Neural cell (in vitro differentiated cells): ENCODE data around the gene RAET1E. TPM values are rescaled to one million over a fixed set of nuclear protein-coding genes. Genes with fewer than 3 reads are reported as not detected.

ENCODE experiments used
- H2AFZ ChIP-seq: fragments of 200-600, 300-800 bp; sonication (generic), shearing (Covaris generic); 2 replicates; pipeline ENCODE4 v1.6.0; 2014; ENCODE audit warnings: low read depth, mild to moderate bottlenecking, antibody characterized with exemption, low read length, moderate library complexity
- H3F3A ChIP-seq: fragments of 200-600 bp; shearing (Covaris generic); 2 replicates; pipeline ENCODE4 v1.6.1; 2016; ENCODE audit warnings: mild to moderate bottlenecking, moderate library complexity, mixed read lengths, antibody characterized with exemption, low read length; ENCODE audit not compliant: insufficient read depth, poor library complexity, severe bottlenecking
- H3K27ac ChIP-seq: fragments of 200-600, 300-800 bp; sonication (generic), shearing (Covaris generic); 2 replicates; pipeline ENCODE4 v1.5.1; 2014; ENCODE audit warnings: mild to moderate bottlenecking, low read length, moderate library complexity
- H3K27me3 ChIP-seq: fragments of 300-800, 200-600 bp; sonication (generic), shearing (Covaris generic); 2 replicates; pipeline ENCODE4 v1.6.0; 2014; ENCODE audit warnings: mild to moderate bottlenecking, low read depth, low read length, moderate library complexity; ENCODE audit not compliant: insufficient read depth
- H3K36me3 ChIP-seq: fragments of 300-800, 200-600 bp; sonication (generic), shearing (Covaris generic); 2 replicates; pipeline ENCODE4 v1.5.1; 2014; ENCODE audit warnings: mild to moderate bottlenecking, antibody characterized with exemption, low read length, moderate library complexity; ENCODE audit not compliant: insufficient read depth
- H3K4me2 ChIP-seq: fragments of 300-800, 200-600 bp; sonication (generic), shearing (Covaris generic); 2 replicates; pipeline ENCODE4 v1.6.0; 2014; ENCODE audit warnings: mild to moderate bottlenecking, low read length
- H3K4me3 ChIP-seq: fragments of 300-800, 200-600 bp; sonication (generic), shearing (Covaris generic); 2 replicates; pipeline ENCODE4 v1.5.1; 2014; ENCODE audit warnings: mild to moderate bottlenecking, low read length, moderate library complexity
- H3K79me2 ChIP-seq: fragments of 200-600 bp; shearing (Covaris generic); replicated peaks from 2 replicates; pipeline ENCODE4 v1.6.0; 2014; ENCODE audit warnings: mild to moderate bottlenecking, low read length, moderate library complexity; ENCODE audit not compliant: insufficient read depth
- H3K9ac ChIP-seq: fragments of 300-800, 200-600 bp; sonication (generic), shearing (Covaris generic); 2 replicates; pipeline ENCODE4 v1.6.1; 2016; ENCODE audit warnings: mild to moderate bottlenecking, low read length, mixed read lengths
- H3K9me2 ChIP-seq: fragments of 200-600 bp; shearing (Covaris generic); 2 replicates; pipeline ENCODE4 v1.6.1; 2016; ENCODE audit warnings: mild to moderate bottlenecking, low read length, mixed read lengths; ENCODE audit not compliant: insufficient read depth
- H3K9me3 ChIP-seq: fragments of 200-600, 300-800 bp; sonication (generic), shearing (Covaris generic); 2 replicates; pipeline ENCODE4 v1.6.1; 2016; ENCODE audit warnings: mild to moderate bottlenecking, mixed run types, low read length, moderate library complexity, mixed read lengths
- H4K20me1 ChIP-seq: fragments of 200-600 bp; shearing (Covaris generic); 2 replicates; pipeline ENCODE4 v1.6.1; 2016; ENCODE audit warnings: mild to moderate bottlenecking, mixed run types; ENCODE audit not compliant: insufficient read depth
- EP300 ChIP-seq: fragments of 450-650 bp; conservative IDR thresholded peaks from 2 replicates; pipeline ENCODE4 v1.6.1; 2014; ENCODE audit warnings: antibody characterized with exemption, mild to moderate bottlenecking, moderate library complexity; ENCODE audit not compliant: poor library complexity, severe bottlenecking
- EZH2 ChIP-seq: fragments of 200-600, 300-800 bp; shearing (Covaris generic), sonication (generic); IDR thresholded peaks from 2 replicates; pipeline ENCODE4 v1.6.1; 2014; ENCODE audit warnings: antibody characterized with exemption, low read length, borderline replicate concordance, mild to moderate bottlenecking; ENCODE audit not compliant: insufficient read depth, poor library complexity, severe bottlenecking
- MXI1 ChIP-seq: fragments of 450-650 bp; conservative IDR thresholded peaks from 2 replicates; pipeline ENCODE4 v1.6.1; 2014; ENCODE audit warnings: antibody characterized with exemption, mild to moderate bottlenecking; ENCODE audit not compliant: poor library complexity, severe bottlenecking
- POLR2AphosphoS5 ChIP-seq: IDR thresholded peaks from 2 replicates; pipeline ENCODE4 v1.6.1; 2012
- RAD21 ChIP-seq: fragments of 450-650 bp; conservative IDR thresholded peaks from 2 replicates; pipeline ENCODE4 v1.6.1; 2014; ENCODE audit warnings: antibody characterized with exemption, mild to moderate bottlenecking, moderate library complexity
- SMC3 ChIP-seq: fragments of 450-650 bp; conservative IDR thresholded peaks from 2 replicates; pipeline ENCODE4 v1.6.1; 2014; ENCODE audit warnings: antibody characterized with exemption, mild to moderate bottlenecking, moderate library complexity; ENCODE audit not compliant: poor library complexity
- TAF1 ChIP-seq: IDR thresholded peaks from 2 replicates; pipeline ENCODE4 v1.6.1; 2012; ENCODE audit warnings: low read depth
- polyA plus RNA-seq: library from polyadenylated mRNA; depleted of rRNA; stranded (reverse); fragments of >200 nt; gene quantifications from 2 replicates; pipeline ENCODE4 v1.2.3, GENCODE V29; 2014
- TF ChIP-seq, protein P1 (sequence below): fragments of 450-650 bp; IDR thresholded peaks from 2 replicates; pipeline ENCODE4 v1.5.1; 2014; ENCODE audit warnings: antibody characterized with exemption, mild to moderate bottlenecking, moderate library complexity; ENCODE audit not compliant: poor library complexity, severe bottlenecking
- TF ChIP-seq, protein P2 (sequence below): IDR thresholded peaks from 2 replicates; pipeline ENCODE4 v1.6.1; 2012; ENCODE audit warnings: borderline replicate concordance

RAET1E gene
- polyA plus RNA-seq, 1 donor from 2014 or later = not detected

DNA sequence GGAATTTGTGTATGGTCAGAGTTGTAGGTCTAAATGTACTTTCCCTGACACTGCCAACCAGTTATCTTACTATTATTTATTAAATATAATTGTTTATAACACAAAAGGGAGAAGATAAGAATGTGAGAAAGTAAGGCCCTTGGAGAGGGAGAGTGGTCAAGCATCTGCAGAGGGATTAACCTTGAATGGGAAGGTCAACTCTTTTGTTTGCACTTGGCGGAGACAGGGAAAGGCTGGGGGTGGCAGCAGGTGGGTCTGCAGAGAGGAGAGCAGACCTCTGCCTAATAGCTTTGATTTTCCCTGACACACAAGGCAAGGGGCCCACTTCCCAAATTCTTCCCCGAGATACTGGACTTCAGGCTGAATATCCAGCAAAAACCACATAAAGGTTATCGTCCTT is 38.0 kb downstream of the RAET1E start:
- Histone ChIP-seq H3K9me2 (no peaks in the 10 kb centered on the region), H3K4me2 (no peak overlapping the region), H3K9me3 (no peaks in the 10 kb centered on the region), H3K4me3 (peak overlapping the region; percentile 70), H3K36me3 (no peaks in the 10 kb centered on the region), H3K79me2 (peaks cover 27% of the 10 kb centered on the region), H3K27ac (no peak overlapping the region), H2AFZ (no peak overlapping the region), H3K27me3 (no peaks in the 10 kb centered on the region), H3F3A (no peaks in the 10 kb centered on the region), H4K20me1 (no peaks in the 10 kb centered on the region), H3K9ac (no peak overlapping the region)
- TF ChIP-seq EZH2 (no peak), MXI1 (no peak), EP300 (no peak), SMC3 (no peak), TAF1 (no peak), POLR2AphosphoS5 (no peak), RAD21 (no peak)
- TF ChIP-seq, protein P1, sequence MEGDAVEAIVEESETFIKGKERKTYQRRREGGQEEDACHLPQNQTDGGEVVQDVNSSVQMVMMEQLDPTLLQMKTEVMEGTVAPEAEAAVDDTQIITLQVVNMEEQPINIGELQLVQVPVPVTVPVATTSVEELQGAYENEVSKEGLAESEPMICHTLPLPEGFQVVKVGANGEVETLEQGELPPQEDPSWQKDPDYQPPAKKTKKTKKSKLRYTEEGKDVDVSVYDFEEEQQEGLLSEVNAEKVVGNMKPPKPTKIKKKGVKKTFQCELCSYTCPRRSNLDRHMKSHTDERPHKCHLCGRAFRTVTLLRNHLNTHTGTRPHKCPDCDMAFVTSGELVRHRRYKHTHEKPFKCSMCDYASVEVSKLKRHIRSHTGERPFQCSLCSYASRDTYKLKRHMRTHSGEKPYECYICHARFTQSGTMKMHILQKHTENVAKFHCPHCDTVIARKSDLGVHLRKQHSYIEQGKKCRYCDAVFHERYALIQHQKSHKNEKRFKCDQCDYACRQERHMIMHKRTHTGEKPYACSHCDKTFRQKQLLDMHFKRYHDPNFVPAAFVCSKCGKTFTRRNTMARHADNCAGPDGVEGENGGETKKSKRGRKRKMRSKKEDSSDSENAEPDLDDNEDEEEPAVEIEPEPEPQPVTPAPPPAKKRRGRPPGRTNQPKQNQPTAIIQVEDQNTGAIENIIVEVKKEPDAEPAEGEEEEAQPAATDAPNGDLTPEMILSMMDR = no peak
- TF ChIP-seq, protein P2, sequence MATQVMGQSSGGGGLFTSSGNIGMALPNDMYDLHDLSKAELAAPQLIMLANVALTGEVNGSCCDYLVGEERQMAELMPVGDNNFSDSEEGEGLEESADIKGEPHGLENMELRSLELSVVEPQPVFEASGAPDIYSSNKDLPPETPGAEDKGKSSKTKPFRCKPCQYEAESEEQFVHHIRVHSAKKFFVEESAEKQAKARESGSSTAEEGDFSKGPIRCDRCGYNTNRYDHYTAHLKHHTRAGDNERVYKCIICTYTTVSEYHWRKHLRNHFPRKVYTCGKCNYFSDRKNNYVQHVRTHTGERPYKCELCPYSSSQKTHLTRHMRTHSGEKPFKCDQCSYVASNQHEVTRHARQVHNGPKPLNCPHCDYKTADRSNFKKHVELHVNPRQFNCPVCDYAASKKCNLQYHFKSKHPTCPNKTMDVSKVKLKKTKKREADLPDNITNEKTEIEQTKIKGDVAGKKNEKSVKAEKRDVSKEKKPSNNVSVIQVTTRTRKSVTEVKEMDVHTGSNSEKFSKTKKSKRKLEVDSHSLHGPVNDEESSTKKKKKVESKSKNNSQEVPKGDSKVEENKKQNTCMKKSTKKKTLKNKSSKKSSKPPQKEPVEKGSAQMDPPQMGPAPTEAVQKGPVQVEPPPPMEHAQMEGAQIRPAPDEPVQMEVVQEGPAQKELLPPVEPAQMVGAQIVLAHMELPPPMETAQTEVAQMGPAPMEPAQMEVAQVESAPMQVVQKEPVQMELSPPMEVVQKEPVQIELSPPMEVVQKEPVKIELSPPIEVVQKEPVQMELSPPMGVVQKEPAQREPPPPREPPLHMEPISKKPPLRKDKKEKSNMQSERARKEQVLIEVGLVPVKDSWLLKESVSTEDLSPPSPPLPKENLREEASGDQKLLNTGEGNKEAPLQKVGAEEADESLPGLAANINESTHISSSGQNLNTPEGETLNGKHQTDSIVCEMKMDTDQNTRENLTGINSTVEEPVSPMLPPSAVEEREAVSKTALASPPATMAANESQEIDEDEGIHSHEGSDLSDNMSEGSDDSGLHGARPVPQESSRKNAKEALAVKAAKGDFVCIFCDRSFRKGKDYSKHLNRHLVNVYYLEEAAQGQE = no peak

DNA sequence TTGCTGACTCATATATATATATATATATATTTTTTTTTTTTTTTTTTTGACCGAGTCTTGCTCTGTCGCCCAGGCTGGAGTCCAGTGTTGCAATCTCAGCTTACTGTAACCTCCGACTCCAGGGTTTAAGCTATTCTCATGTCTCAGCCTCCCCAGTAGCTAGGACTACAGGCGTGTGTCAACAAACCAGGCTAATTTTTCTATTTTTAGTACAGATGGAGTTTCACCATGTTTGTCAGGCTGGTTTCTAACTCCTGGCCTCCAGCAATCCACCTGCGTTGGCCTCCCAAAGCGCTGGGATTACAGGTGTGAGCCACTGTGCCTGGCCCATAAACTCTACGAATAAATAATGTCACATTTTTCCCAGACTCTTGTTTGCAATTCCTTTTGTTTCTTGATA is 38.5 kb downstream of the RAET1E start:
- no peaks in the 10 kb centered on the region for H3F3A ChIP-seq
- H3K9ac ChIP-seq = no peak overlapping the region
- no peak overlapping the region for H3K27ac ChIP-seq
- no peak overlapping the region for H2AFZ ChIP-seq
- H3K4me3 ChIP-seq = no peak overlapping the region
- no peaks in the 10 kb centered on the region for H3K9me2 ChIP-seq
- H3K79me2 ChIP-seq = peaks cover 27% of the 10 kb centered on the region
- TF ChIP-seq SMC3 (no peak), TAF1 (no peak), EZH2 (no peak), RAD21 (no peak), EP300 (no peak), POLR2AphosphoS5 (no peak), MXI1 (no peak)
- TF ChIP-seq, protein P1 = no peak
- TF ChIP-seq, protein P2 = no peak
- no peaks in the 10 kb centered on the region for H4K20me1 ChIP-seq
- no peaks in the 10 kb centered on the region for H3K27me3 ChIP-seq
- no peaks in the 10 kb centered on the region for H3K36me3 ChIP-seq
- H3K9me3 ChIP-seq = no peaks in the 10 kb centered on the region
- no peak overlapping the region for H3K4me2 ChIP-seq
